Chondrocyte (in vitro differentiated cells): ENCODE results near the gene GALNT2. TPM values are rescaled to one million over a fixed set of nuclear protein-coding genes. Genes with fewer than 3 reads are reported as not detected.
A peak's percentile ranks its signal among the peaks of the same experiment; 100 is the strongest.

Source experiments
- DNase-seq: peaks from one replicate; pipeline ENCODE4 v3.0.0; 2021; ENCODE audit warnings: mixed read lengths, low spot score
- H3K27ac Mint-ChIP-seq: one replicate; pipeline ENCODE4 v1.8.0; 2021; ENCODE audit warnings: mild to moderate bottlenecking, moderate library complexity, mixed read lengths; ENCODE audit not compliant: unreplicated experiment
- H3K27me3 Mint-ChIP-seq: 2 replicates; pipeline ENCODE4 v1.8.0; 2021; ENCODE audit warnings: low read depth, mixed read lengths
- H3K36me3 Mint-ChIP-seq: 2 replicates; pipeline ENCODE4 v1.8.0; 2021; ENCODE audit warnings: low read depth, mixed read lengths
- H3K4me1 Mint-ChIP-seq: 2 replicates; pipeline ENCODE4 v1.8.0; 2021; ENCODE audit warnings: low read depth, mild to moderate bottlenecking, mixed read lengths
- H3K4me3 Mint-ChIP-seq: one replicate; pipeline ENCODE4 v1.8.0; 2021; ENCODE audit warnings: mild to moderate bottlenecking, moderate library complexity, mixed read lengths; ENCODE audit not compliant: unreplicated experiment
- H3K9me3 Mint-ChIP-seq: 2 replicates; pipeline ENCODE4 v1.8.0; 2021; ENCODE audit warnings: low read depth, mixed read lengths
- CTCF ChIP-seq: fragments of 200-600 bp; sonication (generic); IDR thresholded peaks from 2 replicates; pipeline ENCODE4 v1.5.0; 2021; ENCODE audit warnings: antibody characterized with exemption, mild to moderate bottlenecking, moderate library complexity
- total RNA-seq: library from RNA; stranded (reverse); gene quantifications from 3 replicates; pipeline ENCODE4 v1.2.1, GENCODE V29; 2021

GALNT2 gene
- total RNA-seq, 1 donor from 2014 or later: 223 TPM

GRCh38 chr1:230224101-230224960, 157.3 kb downstream of the GALNT2 start:
- Mint-ChIP-seq H3K4me1 (peaks cover 59% of the 10 kb centered on the region), H3K9me3 (peaks cover 3% of the 10 kb centered on the region), H3K4me3 (no peak overlapping the region), H3K36me3 (no peaks in the 10 kb centered on the region), H3K27ac (peak overlapping the region; percentile 39), H3K27me3 (no peaks in the 10 kb centered on the region)
- DNase-seq: no peak
- TF ChIP-seq CTCF: no peak

- no peak for DNase-seq
- Mint-ChIP-seq H3K27ac (no peak overlapping the region), H3K4me3 (no peak overlapping the region), H3K4me1 (peaks cover 58% of the 10 kb centered on the region), H3K9me3 (peaks cover 3% of the 10 kb centered on the region), H3K36me3 (peaks cover 2% of the 10 kb centered on the region), H3K27me3 (no peaks in the 10 kb centered on the region)
- TF ChIP-seq CTCF: no peak
Measured at GRCh38 chr1:230226007-230226800, 159.2 kb downstream of the GALNT2 start.

GRCh38 chr1:230226814-230227213, 159.8 kb downstream of the GALNT2 start:
- TF ChIP-seq CTCF: no peak
- no peak for DNase-seq
- Mint-ChIP-seq H3K36me3 (peaks cover 2% of the 10 kb centered on the region), H3K4me1 (peaks cover 58% of the 10 kb centered on the region), H3K9me3 (peaks cover 3% of the 10 kb centered on the region), H3K27ac (no peak overlapping the region), H3K27me3 (no peaks in the 10 kb centered on the region), H3K4me3 (no peak overlapping the region)

GRCh38 chr1:230228236-230228897, 161.3 kb downstream of the GALNT2 start:
- no peak for DNase-seq
- Mint-ChIP-seq H3K9me3 (no peaks in the 10 kb centered on the region), H3K27me3 (no peaks in the 10 kb centered on the region), H3K4me3 (no peak overlapping the region), H3K27ac (no peak overlapping the region), H3K36me3 (peaks cover 2% of the 10 kb centered on the region), H3K4me1 (peaks cover 53% of the 10 kb centered on the region)
- TF ChIP-seq CTCF: no peak

GRCh38 chr1:230230273-230230672, 163.2 kb downstream of the GALNT2 start:
- Mint-ChIP-seq H3K27me3 (no peaks in the 10 kb centered on the region), H3K36me3 (peaks cover 4% of the 10 kb centered on the region), H3K4me1 (peaks cover 35% of the 10 kb centered on the region), H3K9me3 (no peaks in the 10 kb centered on the region), H3K27ac (no peak overlapping the region), H3K4me3 (no peak overlapping the region)
- TF ChIP-seq CTCF: no peak
- DNase-seq: no peak
